ENCODE results near the gene CSF3.

CSF3 gene

GRCh38 chr17:40023590-40024292, 8.5 kb downstream of the CSF3 start:
- DNase-seq (ENCODE audit: low read depth in 2 of 2, low spot score in 1 of 2), result no peak

- DNase-seq (ENCODE audit: low read depth in 2 of 2, low spot score in 1 of 2), result no peak
These were observed 9.7 kb downstream of the CSF3 start for GRCh38 chr17:40024901-40025300.

- DNase-seq (ENCODE audit: low read depth in 2 of 2, low spot score in 1 of 2), result no peak
These were observed 10.3 kb downstream of the CSF3 start for GRCh38 chr17:40025559-40025958.

GRCh38 chr17:40025991-40026815, 11.0 kb downstream of the CSF3 start:
- DNase-seq (ENCODE audit: low read depth in 2 of 2, low spot score in 1 of 2), result no peak

- peak; percentile 49 to 55 for DNase-seq (ENCODE audit: low read depth in 2 of 2, low spot score in 1 of 2)
These were observed 11.8 kb downstream of the CSF3 start for GRCh38 chr17:40026816-40027613.

GRCh38 chr17:40027614-40028012, 12.4 kb downstream of the CSF3 start:
- no peak for DNase-seq (ENCODE audit: low read depth in 2 of 2, low spot score in 1 of 2)

GRCh38 chr17:40028595-40028994, 13.4 kb downstream of the CSF3 start:
- no peak for DNase-seq (ENCODE audit: low read depth in 2 of 2, low spot score in 1 of 2)

GRCh38 chr17:40031706-40032105, 16.5 kb downstream of the CSF3 start:
- DNase-seq (ENCODE audit: low read depth in 2 of 2, low spot score in 1 of 2), result no peak

- no peak for DNase-seq (ENCODE audit: low read depth in 2 of 2, low spot score in 1 of 2)
These were observed 17.4 kb downstream of the CSF3 start for GRCh38 chr17:40032322-40033320.

- no peak for DNase-seq (ENCODE audit: low read depth in 2 of 2, low spot score in 1 of 2)
These were observed 18.1 kb downstream of the CSF3 start for GRCh38 chr17:40033339-40033738.

- no peak for DNase-seq (ENCODE audit: low read depth in 2 of 2, low spot score in 1 of 2)
These were observed 19.4 kb downstream of the CSF3 start for GRCh38 chr17:40034426-40035161.

- DNase-seq (ENCODE audit: low read depth in 2 of 2, low spot score in 1 of 2), result no peak
These were observed 19.9 kb downstream of the CSF3 start for GRCh38 chr17:40035162-40035559.

GRCh38 chr17:40038882-40039513, 23.8 kb downstream of the CSF3 start:
- DNase-seq (ENCODE audit: low read depth in 2 of 2, low spot score in 1 of 2), result no peak

- DNase-seq (ENCODE audit: low read depth in 2 of 2, low spot score in 1 of 2), result no peak
These were observed 26.0 kb downstream of the CSF3 start for GRCh38 chr17:40041196-40041595.

- DNase-seq (ENCODE audit: low read depth in 2 of 2, low spot score in 1 of 2), result no peak
These were observed 41.3 kb downstream of the CSF3 start for GRCh38 chr17:40056379-40057015.

- no peak for DNase-seq (ENCODE audit: low read depth in 2 of 2, low spot score in 1 of 2)
These were observed 43.0 kb downstream of the CSF3 start for GRCh38 chr17:40058186-40058784.

- DNase-seq (ENCODE audit: low read depth in 2 of 2, low spot score in 1 of 2), result no peak
These were observed 43.6 kb downstream of the CSF3 start for GRCh38 chr17:40058865-40059264.

- no peak for DNase-seq (ENCODE audit: low read depth in 2 of 2, low spot score in 1 of 2)
These were observed 44.7 kb downstream of the CSF3 start for GRCh38 chr17:40059729-40060475.

All from stimulated activated CD8-positive, alpha-beta memory T cell treated with anti-CD3 and anti-CD28 coated beads, Interleukin-4, amount 100 ng/mL, for 4 hours (primary cell).